Measurements from ENCODE around the gene EPB42. TPM values are rescaled to one million over a fixed set of nuclear protein-coding genes. Genes with fewer than 3 reads are reported as not detected.

Gene EPB42
- polyA plus RNA-seq, 3 donors = 0.08 to 0.13 TPM; not detected in 1

- no peak for DNase-seq
- Mint-ChIP-seq H3K36me3 (no peaks in the 10 kb centered on the region), H3K27me3 (ENCODE audit: low read depth in 3 of 3) (peaks cover 19 to 36% (median 26%) of the 10 kb centered on the region in 3 donors), H3K27ac (no peak overlapping the region), H3K4me1 (no peaks in the 10 kb centered on the region), H3K4me3 (no peak overlapping the region), H3K9me3 (peaks cover 0 to 3% (median 0%) of the 10 kb centered on the region in 7 donors)
- intact Hi-C loops (cut with micrococcal nuclease) = no loop called here
- Histone ChIP-seq H3K4me3 (replicated peaks in 1 of 3; ENCODE audit: low read depth in 2 of 3, low read length in 3 of 3) (no peak overlapping the region), H2AFZ (ENCODE audit: insufficient read depth, low read depth, low read length, poor library complexity, severe bottlenecking) (no peak overlapping the region), H3K9me3 (replicated peaks in 1 of 2; ENCODE audit: control insufficient read depth in 1 of 2, insufficient read depth in 1 of 2, low read length in 2 of 2) (no peaks in the 10 kb centered on the region), H3K9ac (ENCODE audit: insufficient read depth, low read length, poor library complexity, severe bottlenecking) (no peak overlapping the region), H3K4me2 (replicated peaks; ENCODE audit: extremely low read depth, low read length, poor library complexity, severe bottlenecking) (no peak overlapping the region), H3K27ac (ENCODE audit: low read depth in 1 of 2, low read length in 2 of 2) (no peak overlapping the region), H3K36me3 (replicated peaks in 1 of 2; ENCODE audit: control insufficient read depth in 1 of 2, insufficient read depth in 2 of 2, low read length in 2 of 2) (no peaks in the 10 kb centered on the region), H3K27me3 (ENCODE audit: control insufficient read depth in 2 of 2, insufficient read depth in 2 of 2, low read length in 2 of 2) (peaks cover 0 to 13% of the 10 kb centered on the region in 2 donors), H4K20me1 (ENCODE audit: insufficient read depth, low read length) (no peaks in the 10 kb centered on the region), H3K79me2 (ENCODE audit: insufficient read depth, low read length) (no peaks in the 10 kb centered on the region), H3K4me1 (ENCODE audit: control insufficient read depth in 1 of 2, insufficient read depth in 2 of 2, low read length in 2 of 2) (no peaks in the 10 kb centered on the region)
- WGBS (ENCODE audit: insufficient coverage) = 6% methylated on average over 2 of the region's 2 CpGs
- TF ChIP-seq, protein P1, sequence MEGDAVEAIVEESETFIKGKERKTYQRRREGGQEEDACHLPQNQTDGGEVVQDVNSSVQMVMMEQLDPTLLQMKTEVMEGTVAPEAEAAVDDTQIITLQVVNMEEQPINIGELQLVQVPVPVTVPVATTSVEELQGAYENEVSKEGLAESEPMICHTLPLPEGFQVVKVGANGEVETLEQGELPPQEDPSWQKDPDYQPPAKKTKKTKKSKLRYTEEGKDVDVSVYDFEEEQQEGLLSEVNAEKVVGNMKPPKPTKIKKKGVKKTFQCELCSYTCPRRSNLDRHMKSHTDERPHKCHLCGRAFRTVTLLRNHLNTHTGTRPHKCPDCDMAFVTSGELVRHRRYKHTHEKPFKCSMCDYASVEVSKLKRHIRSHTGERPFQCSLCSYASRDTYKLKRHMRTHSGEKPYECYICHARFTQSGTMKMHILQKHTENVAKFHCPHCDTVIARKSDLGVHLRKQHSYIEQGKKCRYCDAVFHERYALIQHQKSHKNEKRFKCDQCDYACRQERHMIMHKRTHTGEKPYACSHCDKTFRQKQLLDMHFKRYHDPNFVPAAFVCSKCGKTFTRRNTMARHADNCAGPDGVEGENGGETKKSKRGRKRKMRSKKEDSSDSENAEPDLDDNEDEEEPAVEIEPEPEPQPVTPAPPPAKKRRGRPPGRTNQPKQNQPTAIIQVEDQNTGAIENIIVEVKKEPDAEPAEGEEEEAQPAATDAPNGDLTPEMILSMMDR (IDR thresholded peaks at IDR 0.05) = no peak
Observed at GRCh38 chr15:43230640-43231115, 9.9 kb upstream of the EPB42 start.

DNA sequence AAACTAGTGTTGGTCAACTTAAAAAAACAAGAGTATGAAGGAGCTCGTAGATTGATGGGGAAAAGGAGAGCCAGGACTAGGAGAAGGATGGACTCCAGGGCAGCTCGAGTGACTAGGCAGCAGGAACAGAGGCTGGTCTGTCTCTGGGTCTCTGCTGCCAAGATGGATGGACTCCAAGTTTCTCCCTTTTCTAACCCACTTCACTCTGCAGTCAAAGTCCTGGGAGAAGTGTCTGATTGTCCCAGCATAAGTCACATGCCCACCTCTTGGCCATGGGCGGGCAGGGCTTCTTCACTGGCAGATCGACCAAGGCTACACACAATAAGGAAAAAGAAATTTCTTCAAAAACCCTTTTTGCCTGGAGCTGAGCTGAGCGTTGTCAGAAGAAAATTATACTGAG, 9.2 kb upstream of the EPB42 start:
- no peaks in the 10 kb centered on the region for H3K79me2 ChIP-seq (ENCODE audit: insufficient read depth, low read length)
- peaks cover 0 to 13% of the 10 kb centered on the region in 2 donors for H3K27me3 ChIP-seq (ENCODE audit: control insufficient read depth in 2 of 2, insufficient read depth in 2 of 2, low read length in 2 of 2)
- H3K27ac ChIP-seq (ENCODE audit: low read depth in 1 of 2, low read length in 2 of 2) = no peak overlapping the region
- no peaks in the 10 kb centered on the region for H3K4me1 ChIP-seq (ENCODE audit: control insufficient read depth in 1 of 2, insufficient read depth in 2 of 2, low read length in 2 of 2)
- no peak overlapping the region for H2AFZ ChIP-seq (ENCODE audit: insufficient read depth, low read depth, low read length, poor library complexity, severe bottlenecking)
- Mint-ChIP-seq H3K4me1 (no peaks in the 10 kb centered on the region), H3K4me3 (no peak overlapping the region), H3K36me3 (no peaks in the 10 kb centered on the region), H3K27me3 (ENCODE audit: low read depth in 3 of 3) (peaks cover 17 to 33% (median 20%) of the 10 kb centered on the region in 3 donors), H3K27ac (peak overlapping the region in 1 of 7 donors; percentile 18), H3K9me3 (peaks cover 0 to 3% (median 0%) of the 10 kb centered on the region in 7 donors)
- no peak for DNase-seq
- no peak overlapping the region for H3K4me2 ChIP-seq (replicated peaks; ENCODE audit: extremely low read depth, low read length, poor library complexity, severe bottlenecking)
- no CpG with 5 or more reads among the region's 5 CpGs for WGBS (ENCODE audit: insufficient coverage)
- H3K4me3 ChIP-seq (replicated peaks in 1 of 3; ENCODE audit: low read depth in 2 of 3, low read length in 3 of 3) = no peak overlapping the region
- intact Hi-C loops (cut with micrococcal nuclease) = no loop called here
- no peaks in the 10 kb centered on the region for H4K20me1 ChIP-seq (ENCODE audit: insufficient read depth, low read length)
- H3K9ac ChIP-seq (ENCODE audit: insufficient read depth, low read length, poor library complexity, severe bottlenecking) = no peak overlapping the region
- no peaks in the 10 kb centered on the region for H3K36me3 ChIP-seq (replicated peaks in 1 of 2; ENCODE audit: control insufficient read depth in 1 of 2, insufficient read depth in 2 of 2, low read length in 2 of 2)
- no peaks in the 10 kb centered on the region for H3K9me3 ChIP-seq (replicated peaks in 1 of 2; ENCODE audit: control insufficient read depth in 1 of 2, insufficient read depth in 1 of 2, low read length in 2 of 2)
- TF ChIP-seq, protein P1 (IDR thresholded peaks at IDR 0.05) = no peak
